SKM-1 treated with dmso at 0.1 percent for 144 hours (cell line): ENCODE results near the gene PACRG.

Source experiments
- DNase-seq: peaks from one replicate; lab custom pipeline; 2025; ENCODE audit not compliant: unreplicated experiment; lab: John Stamatoyannopoulos, UW

PACRG gene

DNA sequence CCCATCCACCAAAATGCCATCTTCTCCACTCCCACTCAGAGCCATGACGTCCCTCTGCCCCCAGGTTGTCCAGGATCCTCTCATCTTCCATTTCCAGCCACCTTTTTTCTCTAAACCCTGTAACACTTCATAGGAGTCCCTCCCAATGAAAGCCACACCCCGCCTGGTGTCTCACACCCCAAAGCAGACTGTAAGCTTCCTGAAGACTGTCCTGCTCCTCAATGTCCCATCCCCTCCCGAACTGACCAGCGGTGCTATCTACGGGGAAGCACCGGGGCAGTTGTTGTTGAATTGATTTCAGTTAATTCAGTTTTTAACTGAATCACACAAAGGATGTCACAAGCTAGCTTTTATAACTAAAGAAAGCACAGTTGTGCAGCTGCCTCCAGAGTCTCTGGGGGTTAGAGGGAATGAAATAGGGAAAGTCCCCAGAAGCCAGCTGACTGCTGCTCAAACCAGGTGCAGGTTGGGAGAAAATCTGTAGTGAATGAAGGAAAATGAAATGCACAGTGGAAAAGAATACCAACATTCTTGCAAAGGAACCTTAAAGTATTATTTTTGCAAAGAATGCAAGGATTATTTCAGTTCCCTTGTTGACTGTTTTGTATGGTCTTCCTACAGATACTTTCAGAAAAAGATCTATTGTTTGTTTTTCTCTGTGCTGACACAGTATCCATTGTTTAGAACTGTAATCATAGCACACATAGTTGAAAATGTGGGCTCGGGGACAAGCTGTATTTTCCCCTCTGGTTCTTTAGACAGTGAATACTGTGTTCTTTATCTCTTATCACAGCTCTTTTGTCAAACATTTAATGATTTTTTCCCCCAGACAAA is 464.1 kb downstream of the PACRG start:
- DNase-seq, result no peak

DNA sequence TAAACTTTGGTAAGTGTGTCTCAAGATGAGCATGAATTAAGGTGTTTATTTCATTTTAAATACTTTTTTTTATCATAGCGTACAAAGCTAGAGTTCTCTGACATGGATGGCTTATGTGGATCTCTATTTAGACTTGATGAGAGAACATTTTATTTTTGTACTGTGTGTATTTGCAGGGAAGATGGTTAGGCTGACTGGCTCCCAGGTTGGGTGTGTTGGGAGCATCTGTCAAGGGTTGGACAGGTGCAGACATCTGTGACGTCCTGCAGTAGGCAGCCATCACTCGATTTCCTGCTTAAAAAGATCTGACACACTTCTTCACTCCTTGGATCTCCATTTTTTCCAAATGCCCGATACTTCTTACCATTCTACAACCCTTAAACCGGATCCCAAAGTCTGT is 464.8 kb downstream of the PACRG start:
- no peak for DNase-seq

DNA sequence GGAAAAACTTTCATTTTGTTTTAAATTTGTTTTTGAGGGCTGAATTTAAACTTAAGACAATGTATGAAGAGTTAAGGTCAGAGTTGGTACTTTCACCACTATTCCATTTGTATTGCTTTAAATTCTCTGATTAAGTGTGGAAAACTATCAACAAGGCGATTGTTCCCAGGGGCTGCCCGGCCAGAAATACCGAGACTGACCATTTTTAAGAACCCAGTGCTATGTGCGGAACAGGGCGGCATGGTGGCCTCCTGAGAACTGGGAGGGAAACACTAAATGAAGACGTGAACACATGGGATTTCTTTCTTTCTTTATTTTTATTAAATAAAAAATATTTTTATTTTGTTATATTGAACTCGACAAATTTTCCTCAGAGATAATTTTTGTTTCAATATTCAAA is 465.6 kb downstream of the PACRG start:
- no peak for DNase-seq

DNA sequence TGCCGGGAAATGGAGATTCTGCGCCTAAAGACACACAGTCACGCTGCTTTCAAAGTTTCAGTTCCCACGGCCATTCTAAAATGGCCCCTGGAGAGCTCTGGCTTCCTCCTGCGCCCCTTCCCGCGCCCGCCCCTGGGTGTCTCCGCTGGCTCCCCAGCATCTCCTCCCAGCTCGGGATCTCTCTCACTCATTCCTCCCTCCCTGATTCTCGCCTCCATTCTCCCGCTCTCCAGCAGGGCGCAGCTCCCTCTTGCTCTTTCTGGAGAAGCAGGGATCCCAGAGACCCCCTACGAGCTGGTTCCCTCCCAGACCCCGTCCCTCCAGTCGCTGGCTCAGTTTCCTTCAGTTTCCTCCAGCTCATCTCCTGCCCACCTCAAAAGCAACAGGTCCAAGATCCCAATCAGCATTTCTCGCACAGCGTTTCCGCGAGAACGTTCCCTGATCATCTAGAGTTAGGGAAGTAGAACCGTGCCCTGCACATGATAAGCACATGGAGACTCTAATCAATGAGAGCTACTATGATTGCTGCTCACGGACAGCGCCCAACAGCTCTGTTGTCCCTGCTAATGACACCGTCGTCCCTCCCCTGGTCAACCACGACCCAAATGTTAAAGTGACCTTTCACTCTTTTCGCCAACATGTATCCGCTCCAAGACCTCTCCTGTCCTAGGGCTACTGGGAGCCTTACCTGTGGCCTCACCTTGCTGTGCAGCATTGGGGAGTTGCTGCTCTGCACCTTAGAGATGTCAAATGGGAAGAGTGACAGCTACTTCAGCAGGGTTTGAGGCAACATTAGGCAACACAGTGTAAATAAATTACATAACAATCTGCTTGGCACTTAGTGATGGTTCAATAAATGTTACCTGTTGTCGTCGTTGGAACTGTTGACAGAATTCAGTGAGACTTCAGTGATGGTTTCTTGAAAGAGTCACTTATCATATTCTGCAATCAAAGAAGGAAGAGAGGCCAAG is 468.2 kb downstream of the PACRG start:
- DNase-seq, result no peak

DNA sequence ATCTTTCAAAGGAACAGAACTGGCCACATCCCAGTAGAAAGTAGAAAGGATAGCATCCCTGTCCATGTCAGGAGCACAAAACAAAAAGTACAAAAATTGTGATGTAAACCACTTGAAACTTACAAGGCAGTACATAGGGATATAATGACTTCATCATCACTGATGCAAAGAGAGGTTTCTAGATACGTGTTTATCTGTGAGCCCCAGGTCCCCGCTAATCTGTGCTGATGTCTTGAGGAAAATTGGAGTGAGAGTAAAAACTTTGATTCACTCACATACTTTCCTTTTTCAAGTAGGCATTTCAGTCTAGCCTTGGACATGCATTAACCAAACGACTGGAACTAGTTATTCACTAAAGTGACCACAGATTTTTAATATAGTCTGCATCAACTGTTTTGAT is 470.1 kb downstream of the PACRG start:
- DNase-seq, result no peak

DNA sequence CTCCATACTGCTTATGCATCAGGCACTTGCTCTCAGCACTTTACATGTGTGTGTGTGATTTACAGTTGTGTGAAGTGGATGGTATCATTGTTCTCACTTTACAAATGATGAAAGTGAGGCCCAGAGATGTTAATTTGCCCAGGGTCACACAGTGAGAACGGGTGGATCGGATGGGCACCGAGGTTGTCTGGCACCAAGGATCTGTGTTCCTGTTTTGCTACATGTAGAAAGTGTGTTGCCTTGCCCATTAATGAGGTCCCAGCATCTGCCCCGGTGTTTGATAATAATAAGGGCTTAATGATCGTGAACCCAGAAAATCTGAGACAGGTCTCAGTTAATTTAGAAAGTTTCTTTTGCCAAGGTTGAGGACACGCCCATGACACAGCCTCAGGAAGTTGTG is 470.6 kb downstream of the PACRG start:
- no peak for DNase-seq

DNA sequence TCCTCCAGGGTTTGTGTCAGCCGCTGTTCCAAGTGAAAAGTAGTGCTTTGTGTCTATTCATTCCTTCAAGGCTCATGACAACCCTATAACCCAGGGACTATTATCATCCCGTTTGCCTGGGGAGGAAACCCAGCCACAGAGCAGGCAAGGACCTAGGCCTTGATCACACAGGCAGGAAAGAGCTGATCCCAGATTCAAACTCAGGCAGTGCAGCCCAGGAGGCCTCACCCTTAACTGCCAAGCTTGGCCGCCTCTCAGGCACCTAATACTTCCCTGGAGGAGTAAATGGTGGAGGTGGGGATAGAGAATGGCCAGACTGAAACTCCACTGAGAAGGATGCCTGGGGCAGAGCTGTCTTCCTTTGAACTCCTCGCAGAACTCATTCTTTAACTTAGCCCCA is 471.6 kb downstream of the PACRG start:
- no peak for DNase-seq

DNA sequence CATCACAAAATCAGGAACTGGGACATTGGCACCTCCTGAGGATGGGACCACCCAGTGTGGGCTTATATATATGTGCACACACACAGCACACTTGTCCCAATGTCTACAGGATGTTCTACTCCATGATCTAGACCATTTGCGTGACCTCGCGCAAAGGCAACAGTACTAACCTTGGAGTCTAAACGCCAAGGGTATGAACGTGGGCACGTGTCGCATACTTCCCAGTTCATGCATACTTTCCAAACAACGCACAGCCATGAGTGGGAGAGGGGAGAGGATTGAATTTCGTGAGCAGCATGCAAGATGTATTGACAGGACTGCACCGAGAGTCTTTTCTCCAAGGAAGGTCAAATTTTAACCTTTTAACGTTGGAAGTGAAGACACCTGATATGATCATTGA is 472.5 kb downstream of the PACRG start:
- no peak for DNase-seq

DNA sequence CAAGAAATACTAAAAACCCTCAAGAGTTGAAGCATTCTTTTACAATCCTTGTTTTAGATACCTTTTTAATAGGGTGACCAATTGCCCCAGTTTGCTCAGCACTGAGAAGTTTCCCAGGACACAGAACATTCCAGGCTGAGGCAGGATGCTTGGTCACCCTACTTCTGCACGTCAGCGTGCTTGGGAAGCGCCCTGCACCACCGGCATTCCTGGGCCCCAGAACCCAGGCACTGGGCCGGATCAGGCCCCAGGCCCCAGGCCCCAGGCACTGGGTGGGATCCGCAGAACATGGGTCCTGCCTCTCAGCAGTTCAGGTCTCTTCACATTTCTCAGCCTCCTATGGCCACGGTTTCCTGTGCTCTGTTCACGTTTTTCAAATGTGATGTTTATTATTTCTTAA is 472.9 kb downstream of the PACRG start:
- no peak for DNase-seq

DNA sequence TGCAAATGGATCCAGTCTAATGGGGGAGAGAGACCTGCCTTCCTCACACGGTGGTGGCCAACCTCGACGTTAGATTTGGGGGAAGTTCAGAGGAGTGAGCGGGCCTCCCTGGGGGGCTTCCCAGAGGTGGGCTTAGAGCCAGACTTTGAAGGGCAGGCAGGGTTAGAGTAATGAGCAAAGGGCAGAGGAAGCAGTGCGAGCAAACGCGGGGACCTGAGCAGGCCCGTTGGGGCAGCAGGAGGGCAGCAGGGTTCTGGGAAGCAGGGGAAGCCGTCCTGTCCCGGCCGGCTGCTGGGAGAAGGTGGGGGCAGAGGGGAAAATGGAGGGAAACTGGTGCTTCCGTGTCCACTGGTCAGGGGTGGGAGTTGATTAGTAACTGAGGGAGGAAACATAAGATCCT is 474.1 kb downstream of the PACRG start:
- DNase-seq, result no peak

DNA sequence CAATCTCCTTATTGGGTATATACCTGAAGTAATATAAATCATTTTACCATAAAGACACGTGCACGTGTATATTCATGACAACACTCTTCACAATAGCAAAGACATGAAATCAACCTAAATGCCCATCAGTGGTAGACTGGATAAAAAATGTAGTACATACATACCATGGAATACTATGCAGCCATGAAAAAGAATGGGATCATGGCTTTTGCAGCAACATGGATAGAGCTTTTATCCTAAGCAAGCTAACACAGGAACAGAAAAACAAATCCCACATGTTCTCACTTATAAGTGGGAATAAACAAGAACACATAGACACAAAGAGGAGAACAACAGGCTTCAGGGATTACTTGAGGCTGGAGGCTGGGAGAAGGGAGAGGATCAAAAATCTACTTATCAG is 478.4 kb downstream of the PACRG start:
- no peak for DNase-seq

DNA sequence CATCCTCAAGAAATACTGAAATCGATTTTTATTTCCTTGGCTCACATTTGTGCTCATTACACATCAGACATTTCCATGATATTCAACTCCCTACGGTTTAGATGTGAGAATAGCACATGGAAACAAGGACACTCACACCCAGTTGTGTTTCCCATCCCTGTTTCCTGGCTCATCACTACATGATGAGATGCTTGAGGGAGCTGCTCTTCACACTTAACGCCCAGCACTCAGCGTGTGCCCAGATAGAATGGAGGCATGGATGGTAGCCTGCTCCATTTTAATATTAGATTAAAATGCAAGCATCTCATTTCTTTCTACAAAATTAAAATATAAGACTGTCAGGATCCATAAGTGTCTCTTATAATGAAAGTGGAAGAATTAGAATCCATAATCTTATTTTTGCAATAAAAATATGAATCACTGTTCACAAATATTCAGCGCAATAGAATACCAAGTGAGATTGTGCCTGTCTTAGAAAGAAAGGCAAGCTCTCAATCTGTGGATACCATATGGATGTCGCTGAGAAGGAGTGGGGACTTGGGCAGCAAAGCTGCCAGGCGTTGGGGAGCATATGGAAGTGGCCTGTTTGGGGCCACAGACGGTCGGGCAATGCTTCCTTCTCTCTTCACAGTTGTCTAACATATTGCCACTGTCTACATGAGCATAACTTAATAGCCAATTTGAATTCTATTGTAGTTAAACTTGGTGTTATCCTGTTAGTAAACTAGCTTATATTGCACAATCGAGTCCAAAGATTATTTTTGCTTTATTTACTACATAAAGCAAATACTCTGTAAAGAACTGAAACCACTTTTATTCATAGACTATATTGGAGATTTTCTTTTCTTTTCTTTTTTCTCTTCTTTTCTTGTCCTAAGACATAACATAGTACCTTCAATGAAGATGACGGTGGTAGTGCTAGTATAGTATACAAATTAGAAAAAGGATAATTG is 479.9 kb downstream of the PACRG start:
- no peak for DNase-seq

DNA sequence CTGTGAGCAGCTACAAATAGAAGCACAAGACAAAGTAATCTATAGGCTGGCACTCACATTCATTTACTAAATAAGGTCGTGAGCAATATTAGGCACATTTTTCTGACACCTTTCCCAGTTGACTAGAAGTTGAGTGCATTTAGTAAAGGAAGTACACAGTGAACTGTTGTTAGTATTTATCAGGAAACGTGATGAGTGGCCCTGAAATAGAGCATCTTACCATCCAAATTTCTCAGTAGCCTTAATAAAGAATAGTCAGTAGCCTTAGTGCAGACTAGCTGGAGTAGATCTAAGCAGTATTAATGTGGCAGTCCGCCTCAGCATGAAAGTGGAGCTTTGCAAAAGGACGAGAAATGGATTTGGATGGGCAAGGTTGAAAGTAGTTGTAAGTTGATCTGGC is 481.2 kb downstream of the PACRG start:
- no peak for DNase-seq

DNA sequence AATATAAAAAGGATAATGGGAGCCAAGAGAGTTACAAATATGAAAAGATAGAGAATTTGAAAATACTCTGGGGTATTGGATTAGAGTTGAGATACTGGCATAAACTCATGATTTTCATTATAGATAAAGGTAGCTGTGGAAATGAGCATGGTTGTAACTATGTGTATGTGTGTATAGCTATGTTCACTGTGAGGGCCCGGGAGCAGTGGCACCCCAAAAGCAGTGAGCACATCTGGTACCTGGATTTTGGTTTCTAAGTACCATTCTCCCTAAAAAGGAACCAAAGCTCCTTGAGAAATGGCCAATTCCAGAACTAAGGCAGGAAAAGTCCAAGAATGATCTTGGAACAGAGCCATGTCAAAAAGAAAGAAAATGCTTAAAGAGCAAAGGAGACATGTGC is 484.3 kb downstream of the PACRG start:
- no peak for DNase-seq

DNA sequence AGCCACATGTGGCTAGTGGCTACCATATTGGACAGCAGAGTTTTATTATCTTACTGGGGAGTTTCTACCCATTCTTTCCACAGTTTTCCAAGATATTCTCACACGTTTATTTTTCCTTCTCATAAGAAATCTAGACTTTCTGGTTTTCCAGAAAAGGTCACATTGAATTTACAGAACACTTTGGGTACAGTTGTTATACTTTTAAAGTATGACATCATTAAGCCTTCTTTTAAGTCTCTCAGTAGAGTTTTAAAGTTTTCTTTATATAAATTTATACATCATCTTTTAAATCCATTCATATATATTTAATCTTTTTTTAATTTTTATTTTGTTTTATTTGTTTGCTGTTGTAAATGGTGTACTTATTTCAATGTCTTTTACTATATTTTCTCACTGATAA is 486.5 kb downstream of the PACRG start:
- DNase-seq, result no peak

DNA sequence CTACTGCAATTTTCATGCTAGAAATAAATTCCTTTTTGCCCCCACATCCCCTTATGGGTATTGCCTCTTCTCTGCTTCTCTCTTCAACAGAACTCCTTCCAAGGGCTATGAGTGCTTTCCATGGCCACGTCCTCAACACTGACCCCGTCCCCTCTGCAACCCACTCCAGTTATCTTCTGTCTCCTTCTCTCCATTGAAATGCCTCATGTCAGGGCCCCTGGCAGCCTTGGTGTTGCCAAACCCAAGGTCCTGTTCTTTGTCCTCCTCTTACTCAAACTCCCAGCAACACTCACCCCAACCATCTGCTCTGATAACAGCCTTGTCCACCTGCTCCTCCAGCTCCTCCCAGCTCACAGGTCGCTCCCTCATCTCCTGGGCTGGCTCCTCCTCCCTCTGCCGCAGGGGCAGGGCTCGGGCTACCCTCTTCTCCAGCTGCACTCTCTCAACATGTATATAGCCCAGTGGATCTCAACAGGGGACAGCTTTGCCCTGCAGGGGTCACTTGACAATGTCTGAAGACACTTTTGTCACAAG is 490.7 kb downstream of the PACRG start:
- DNase-seq, result no peak

DNA sequence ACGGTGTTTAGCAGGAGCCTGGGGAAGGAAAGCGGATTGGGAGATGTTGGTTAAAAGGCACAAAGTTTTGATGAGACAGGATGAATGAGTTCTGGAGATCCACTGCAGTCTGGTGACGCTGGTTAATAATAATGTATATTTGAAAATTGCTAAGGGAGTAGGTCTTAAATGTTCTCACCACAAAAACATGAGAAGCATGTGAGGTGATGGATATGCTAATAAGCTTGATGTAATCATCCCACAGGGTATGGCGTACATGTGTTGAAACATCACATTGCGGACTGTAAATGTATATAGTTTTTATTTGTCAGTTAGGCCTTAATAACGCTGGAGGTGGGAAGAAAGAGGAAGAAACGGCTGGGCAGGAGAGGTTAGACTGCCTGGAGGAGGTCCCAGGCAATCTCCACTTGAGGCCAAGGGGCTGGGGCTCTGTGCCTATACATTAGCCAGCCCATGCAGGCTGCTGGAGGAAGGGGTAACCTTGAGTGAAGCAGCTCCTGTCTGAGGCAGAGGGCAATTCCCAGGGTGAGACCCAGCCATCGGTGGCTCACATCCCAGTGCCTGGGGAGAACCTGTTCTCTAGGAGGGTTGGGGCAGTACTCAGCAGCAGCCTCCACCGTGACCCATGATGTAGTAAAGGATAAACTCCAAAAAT is 498.5 kb downstream of the PACRG start:
- DNase-seq, result no peak

DNA sequence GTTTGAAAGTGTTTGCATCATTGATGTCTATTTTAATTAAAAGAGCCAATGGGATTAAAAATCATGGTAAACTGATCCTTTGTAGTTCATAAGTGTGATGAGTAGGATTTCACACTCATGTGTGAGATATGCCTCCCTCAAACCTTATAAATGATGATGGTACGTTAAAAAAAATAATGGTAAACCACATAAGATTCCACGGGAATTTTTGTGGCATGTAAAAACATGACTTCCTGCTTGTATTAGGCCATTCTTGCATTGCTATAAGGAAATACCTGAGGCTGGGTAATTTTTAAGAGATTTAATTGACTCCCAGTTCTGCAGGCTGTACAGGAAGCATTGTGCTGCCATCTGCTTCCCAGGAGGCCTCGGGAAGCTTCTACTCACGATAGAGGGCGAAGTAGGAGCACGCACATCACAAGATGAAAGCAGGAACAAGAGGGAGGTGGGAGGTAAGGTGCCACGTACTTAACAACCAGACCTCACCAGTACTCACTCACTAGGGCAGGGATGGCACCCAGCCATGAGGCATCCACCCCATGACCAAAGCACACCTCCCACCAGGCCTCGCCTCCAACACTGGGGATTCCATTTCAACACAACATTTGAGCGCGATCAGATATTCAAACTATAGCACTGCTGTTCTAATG is 499.2 kb downstream of the PACRG start:
- DNase-seq, result no peak

DNA sequence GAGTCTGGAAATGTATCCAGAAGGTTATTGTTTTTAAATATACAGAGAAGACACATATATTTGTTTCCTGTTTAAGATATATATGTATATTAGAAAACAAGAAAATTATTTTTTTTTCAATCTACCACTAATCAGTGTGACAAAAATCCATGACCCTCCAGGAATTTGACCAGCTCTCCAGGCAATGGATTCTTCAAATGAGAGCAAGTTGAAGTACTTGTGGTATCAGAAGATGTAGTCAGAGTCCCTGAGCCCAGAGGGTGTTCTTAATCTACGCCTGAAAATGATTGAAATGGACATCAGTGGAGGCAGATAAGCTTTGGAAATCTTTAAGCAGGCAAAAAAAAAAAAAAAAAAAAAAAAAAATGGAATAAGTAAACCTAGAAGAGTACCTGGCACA is 500.3 kb downstream of the PACRG start:
- DNase-seq, result no peak

DNA sequence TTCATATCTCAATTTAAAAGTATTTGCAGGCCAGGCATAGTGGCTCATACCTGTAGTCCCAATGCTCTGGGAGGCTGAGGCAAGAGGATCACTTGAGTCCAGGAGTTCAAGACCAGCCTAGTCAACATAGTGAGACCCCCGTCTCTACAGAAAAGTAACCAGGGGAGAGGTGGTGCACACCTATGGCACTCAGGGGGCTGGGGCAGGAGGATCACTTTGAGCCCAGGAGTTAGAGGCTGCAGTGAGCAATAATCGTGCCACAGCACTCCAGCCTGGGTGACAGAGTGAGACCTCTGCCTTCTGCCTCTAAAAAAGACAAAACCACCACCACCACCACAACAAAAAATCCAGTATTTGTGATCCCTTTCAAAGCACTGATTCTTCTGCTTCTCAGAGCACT is 501.3 kb downstream of the PACRG start:
- no peak for DNase-seq
